K562 (cell line): Measurements from ENCODE around the gene RAB40AL. TPM values are rescaled to one million over a fixed set of nuclear protein-coding genes. Genes with fewer than 3 reads are reported as not detected.

Experiments
- AFF4 ChIP-seq: sonication (generic); formaldehyde crosslinking; IDR thresholded peaks from 2 replicates; pipeline ENCODE4 v1.8.0; 2023; ENCODE audit warnings: mild to moderate bottlenecking, missing genetic modification reagents
- BMI1 ChIP-seq: fragments of 150-350 bp; IDR thresholded peaks from 2 replicates; pipeline ENCODE4 v1.6.1; 2014; ENCODE audit warnings: low read length
- FOXP4 ChIP-seq: sonication (generic); formaldehyde crosslinking; IDR thresholded peaks from 2 replicates; pipeline ENCODE4 v1.8.0; 2022; ENCODE audit warnings: mild to moderate bottlenecking, missing genetic modification reagents, borderline replicate concordance
- HDAC8 ChIP-seq: fragments of 450-650 bp; IDR thresholded peaks from 2 replicates; pipeline ENCODE4 v1.6.1; 2016; ENCODE audit warnings: mild to moderate bottlenecking, missing genetic modification characterization, moderate library complexity, missing compliant biosample characterization
- JUND ChIP-seq, 2 experiments: IDR thresholded peaks; 2 replicates in 1 of 2; 3 replicates in 1 of 2; pipeline ENCODE4 v1.6.1; 2011; ENCODE audit warnings: borderline replicate concordance in 2 of 2, low read depth in 2 of 2, low read length in 2 of 2, improper control_type of control experiment in 1 of 2, missing biosample characterization in 1 of 2, missing genetic modification characterization in 1 of 2, missing genetic modification reagents in 1 of 2
- MGA ChIP-seq: fragments of 450-650 bp; IDR thresholded peaks from 2 replicates; pipeline ENCODE4 v1.6.1; 2016; ENCODE audit warnings: mild to moderate bottlenecking, moderate library complexity
- NFATC3 ChIP-seq: fragments of 450-650 bp; IDR thresholded peaks from 2 replicates; pipeline ENCODE4 v1.6.1; 2017; ENCODE audit warnings: mild to moderate bottlenecking
- U2AF1 ChIP-seq: fragments of 200-400 bp; formaldehyde crosslinking; optimal IDR thresholded peaks from 2 replicates; pipeline ENCODE3; 2017; ENCODE audit warnings: mild to moderate bottlenecking, low read depth, low read length, moderate library complexity
- ZNF354B ChIP-seq: fragments of 250-450 bp; sonication (Bioruptor Pico); IDR thresholded peaks from 2 replicates; pipeline ENCODE4 v1.4.0; 2020
- polyA plus RNA-seq, 8 experiments: library from polyadenylated mRNA; depleted of rRNA in 4 of 8; stranded (reverse) in 5 of 8; unstranded in 3 of 8; fragments of >200 nt; fragmentation: Nextera tagmentation in 2 of 8; fragmentation: Illumina TruSeq in 1 of 8; extraction: Ambion mirVana in 2 of 8; extraction: Trizol in 1 of 8; gene quantifications; 2 replicates each; pipeline versions ENCODE4 v1.2.1 to v1.2.3, GENCODE V29; 2011 to 2014; ENCODE audit warnings: inconsistent platforms in 1 of 8, missing spikeins in 1 of 8
- total RNA-seq, 7 experiments: library from RNA; depleted of rRNA in 6 of 7; stranded (reverse); fragments of >200 nt in 6 of 7; fragmentation: Illumina TruSeq in 2 of 7; extraction: Trizol in 2 of 7; gene quantifications; 2 replicates each; pipeline versions ENCODE4 v1.2.1 to v1.2.3, GENCODE V29; 2011 to 2021; ENCODE audit warnings: low replicate concordance in 1 of 7
- TF ChIP-seq, protein P1 (sequence below): fragments of 250-450 bp; sonication (Bioruptor Pico); IDR thresholded peaks from 2 replicates; pipeline ENCODE4 v1.8.0; 2021; ENCODE audit warnings: moderate library complexity, mild to moderate bottlenecking, inconsistent platforms

RAB40AL gene
- total and polyA plus RNA-seq, 9 of the 15 experiments (the other 6 are each of a cell fraction or from before 2014, with no cell fraction given) = 0.13 to 0.44 (median 0.42) TPM; not detected in 4

DNA sequence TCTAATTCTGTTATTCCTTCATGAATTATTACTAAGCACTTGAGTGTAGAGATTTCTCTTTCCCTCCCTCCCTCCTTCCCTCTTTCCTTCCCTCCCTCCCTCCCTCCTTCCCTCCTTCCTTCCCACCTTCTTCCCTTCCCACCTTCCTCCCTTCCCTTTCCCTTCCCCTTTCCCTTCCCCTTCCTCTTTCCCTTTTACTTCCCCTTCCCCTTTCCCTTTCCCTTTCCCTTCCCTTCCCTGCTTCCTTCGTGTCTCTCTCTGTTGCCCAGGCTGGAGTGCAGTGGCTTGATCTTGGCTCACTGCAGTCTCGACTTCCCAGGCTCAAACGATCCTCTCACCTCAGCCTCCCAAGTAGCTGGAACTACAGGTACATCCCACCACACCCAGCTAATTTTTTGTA lies 49.4 kb upstream of the RAB40AL start (continued):
- no peak for TF ChIP-seq MGA
- TF ChIP-seq U2AF1 = no peak
- no peak for TF ChIP-seq BMI1
- no peak for TF ChIP-seq NFATC3
- no peak for TF ChIP-seq HDAC8
- TF ChIP-seq JUND (IDR thresholded peaks at IDR 0.05; ENCODE audit: borderline replicate concordance, low read depth, low read length) = no peak
- TF ChIP-seq JUND (tag; IDR thresholded peaks at IDR 0.05; ENCODE audit: borderline replicate concordance, low read depth, low read length) = no peak
- TF ChIP-seq, protein P1, sequence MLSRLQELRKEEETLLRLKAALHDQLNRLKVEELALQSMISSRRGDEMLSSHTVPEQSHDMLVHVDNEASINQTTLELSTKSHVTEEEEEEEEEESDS (CRISPR knock-in tag) = no peak
- no peak for TF ChIP-seq FOXP4 (CRISPR knock-in tag)
- TF ChIP-seq ZNF354B (CRISPR knock-in tag) = no peak
- no peak for TF ChIP-seq AFF4
